ENCODE results near the gene GLRX. TPM values are rescaled to one million over a fixed set of nuclear protein-coding genes. Genes with fewer than 3 reads are reported as not detected.

Gene GLRX
- polyA plus RNA-seq, 1 of the 3 experiments (the other 2 are of a cell fraction), result 40.0 TPM

GRCh38 chr5:95816776-95817175 is 5.8 kb downstream of the GLRX start:
- H3K4me1 ChIP-seq (ENCODE audit: control insufficient read depth in 1 of 2, insufficient read depth in 2 of 2, low read depth in 1 of 2, low read length in 1 of 2), result peaks cover 6 to 13% of the 10 kb centered on the region in 2 experiments; a peak in 3 of 4 replicates
- DNase-seq, result no peak
- no peak for TF ChIP-seq SMC3 (IDR thresholded peaks at IDR 0.05; ENCODE audit: low read depth, low read length)
- H3K9ac ChIP-seq, result no peak overlapping the region
- peaks cover 12% of the 10 kb centered on the region; the same call in 1 of the 2 replicates for H3K79me2 ChIP-seq (ENCODE audit: insufficient read depth)
- no peak overlapping the region for H2AFZ ChIP-seq (ENCODE audit: low read depth)
- no peaks in the 10 kb centered on the region for H3K9me3 ChIP-seq
- POLR2A ChIA-PET, result no interaction called here
- H3K27ac ChIP-seq (ENCODE audit: low read depth in 2 of 2, low read length in 1 of 2), result no peak overlapping the region
- WGBS (ENCODE audit: low lambda C conversion rate), result 82% methylated on average over 4 of the region's 4 CpGs
- H3K9me2 ChIP-seq, result no peaks in the 10 kb centered on the region
- no peaks in the 10 kb centered on the region for H3K27me3 ChIP-seq (ENCODE audit: insufficient read depth)
- no peaks in the 10 kb centered on the region for H3F3A ChIP-seq (replicated peaks; ENCODE audit: insufficient read depth)
- H4K20me1 ChIP-seq (ENCODE audit: insufficient read depth), result no peaks in the 10 kb centered on the region
- H3K36me3 ChIP-seq (replicated peaks in 1 of 2; ENCODE audit: control insufficient read depth in 1 of 2, insufficient read depth in 2 of 2, low read length in 1 of 2), result peaks cover 2 to 5% of the 10 kb centered on the region in 2 experiments
- CTCF ChIA-PET, result interaction anchor here (1.2 to 2.7 kb wide), 3 partner anchors 24 to 173 kb away, joined by 3 to 14 read pairs (median 4); no protein-coding TSS in a partner anchor
- H3K4me3 ChIP-seq (ENCODE audit: low read depth in 2 of 2, low read length in 1 of 2), result no peak overlapping the region
- H3K4me2 ChIP-seq, result no peak overlapping the region

- Histone ChIP-seq H4K20me1 (ENCODE audit: insufficient read depth) (no peaks in the 10 kb centered on the region), H3K4me1 (ENCODE audit: control insufficient read depth in 1 of 2, insufficient read depth in 2 of 2, low read depth in 1 of 2, low read length in 1 of 2) (peaks cover 2 to 11% of the 10 kb centered on the region in 2 experiments; a peak in 3 of 4 replicates), H3K9ac (no peak overlapping the region), H3K4me3 (ENCODE audit: low read depth in 2 of 2, low read length in 1 of 2) (no peak overlapping the region), H3K27ac (ENCODE audit: low read depth in 2 of 2, low read length in 1 of 2) (no peak overlapping the region), H3K4me2 (no peak overlapping the region), H3K27me3 (ENCODE audit: insufficient read depth) (no peaks in the 10 kb centered on the region), H2AFZ (ENCODE audit: low read depth) (no peak overlapping the region), H3K9me3 (no peaks in the 10 kb centered on the region), H3K9me2 (no peaks in the 10 kb centered on the region), H3K36me3 (replicated peaks in 1 of 2; ENCODE audit: control insufficient read depth in 1 of 2, insufficient read depth in 2 of 2, low read length in 1 of 2) (peaks cover 2 to 5% of the 10 kb centered on the region in 2 experiments), H3K79me2 (ENCODE audit: insufficient read depth) (peaks cover 8% of the 10 kb centered on the region; the same call in 1 of the 2 replicates), H3F3A (replicated peaks; ENCODE audit: insufficient read depth) (no peaks in the 10 kb centered on the region)
- ChIA-PET CTCF (interaction anchor here (1.1 to 2.7 kb wide), 3 partner anchors 19 to 35 kb away, joined by 3 to 14 read pairs (median 4); no protein-coding TSS in a partner anchor), POLR2A (no interaction called here)
- WGBS (ENCODE audit: low lambda C conversion rate), result 93% methylated on average over 8 of the region's 8 CpGs
- DNase-seq, result no peak
- no peak for TF ChIP-seq MXI1 (IDR thresholded peaks at IDR 0.05; ENCODE audit: low read depth, low read length)
- no peak for TF ChIP-seq CTCF (IDR thresholded peaks at IDR 0.05)
- TF ChIP-seq FOXM1 (IDR thresholded peaks at IDR 0.05; ENCODE audit: low read depth), result no peak
- TF ChIP-seq RXRA (IDR thresholded peaks at IDR 0.05; ENCODE audit: borderline replicate concordance, low read depth), result no peak
- no peak for TF ChIP-seq ZBTB33 (IDR thresholded peaks at IDR 0.05; ENCODE audit: borderline replicate concordance, low read depth)
- TF ChIP-seq USF1 (IDR thresholded peaks at IDR 0.05; ENCODE audit: borderline replicate concordance, low read depth), result no peak
- TF ChIP-seq TCF12 (IDR thresholded peaks at IDR 0.05), result no peak
- TF ChIP-seq NFIC (IDR thresholded peaks at IDR 0.05; ENCODE audit: borderline replicate concordance), result no peak
- no peak for TF ChIP-seq REST (IDR thresholded peaks at IDR 0.05; ENCODE audit: low read depth, low read length)
- no peak for TF ChIP-seq SIN3A (IDR thresholded peaks at IDR 0.05; ENCODE audit: borderline replicate concordance, low read depth, low read length)
- no peak for TF ChIP-seq MAX (IDR thresholded peaks at IDR 0.05; ENCODE audit: low read depth)
- TF ChIP-seq EZH2phosphoT487 (IDR thresholded peaks at IDR 0.05; ENCODE audit: borderline replicate concordance, low read depth), result no peak
- no peak for TF ChIP-seq RFX5 (IDR thresholded peaks at IDR 0.05; ENCODE audit: low read length)
- no peak for TF ChIP-seq FOXJ3 (CRISPR knock-in tag; IDR thresholded peaks at IDR 0.05)
- no peak for TF ChIP-seq IRF3 (IDR thresholded peaks at IDR 0.05; ENCODE audit: low read depth, low read length)
Observed at GRCh38 chr5:95816341-95816740, 6.2 kb downstream of the GLRX start.

Measured in SK-N-SH (cell line).